Nephron (organoid): ENCODE measurements around the gene PEX5L.

ENCODE experiments used
- H3K27ac Mint-ChIP-seq, 3 experiments: 2 replicates each; pipeline ENCODE4 v1.8.0; 2020; ENCODE audit warnings: mixed read lengths in 3 of 3, mild to moderate bottlenecking in 2 of 3, moderate library complexity in 1 of 3
- H3K27me3 Mint-ChIP-seq: 2 replicates; pipeline ENCODE4 v1.8.0; 2021; ENCODE audit warnings: low read depth, mild to moderate bottlenecking, moderate library complexity, mixed read lengths
- H3K36me3 Mint-ChIP-seq: 2 replicates; pipeline ENCODE4 v1.8.0; 2020; ENCODE audit warnings: low read depth, mixed read lengths
- H3K4me1 Mint-ChIP-seq: 2 replicates; pipeline ENCODE4 v1.8.0; 2020; ENCODE audit warnings: mixed read lengths
- H3K4me3 Mint-ChIP-seq, 3 experiments: 2 replicates each; pipeline ENCODE4 v1.8.0; 2020; ENCODE audit warnings: mild to moderate bottlenecking in 3 of 3, mixed read lengths in 3 of 3, moderate library complexity in 2 of 3
- H3K9me3 Mint-ChIP-seq: 2 replicates; pipeline ENCODE4 v1.8.0; 2020; ENCODE audit warnings: mixed read lengths
- CTCF ChIP-seq, 3 experiments: fragments of 200-600 bp; sonication (generic); IDR thresholded peaks; one replicate each; pipeline ENCODE4 v1.5.0; 2021; ENCODE audit warnings: antibody characterized with exemption in 3 of 3; ENCODE audit not compliant: unreplicated experiment in 3 of 3

The PEX5L gene

DNA sequence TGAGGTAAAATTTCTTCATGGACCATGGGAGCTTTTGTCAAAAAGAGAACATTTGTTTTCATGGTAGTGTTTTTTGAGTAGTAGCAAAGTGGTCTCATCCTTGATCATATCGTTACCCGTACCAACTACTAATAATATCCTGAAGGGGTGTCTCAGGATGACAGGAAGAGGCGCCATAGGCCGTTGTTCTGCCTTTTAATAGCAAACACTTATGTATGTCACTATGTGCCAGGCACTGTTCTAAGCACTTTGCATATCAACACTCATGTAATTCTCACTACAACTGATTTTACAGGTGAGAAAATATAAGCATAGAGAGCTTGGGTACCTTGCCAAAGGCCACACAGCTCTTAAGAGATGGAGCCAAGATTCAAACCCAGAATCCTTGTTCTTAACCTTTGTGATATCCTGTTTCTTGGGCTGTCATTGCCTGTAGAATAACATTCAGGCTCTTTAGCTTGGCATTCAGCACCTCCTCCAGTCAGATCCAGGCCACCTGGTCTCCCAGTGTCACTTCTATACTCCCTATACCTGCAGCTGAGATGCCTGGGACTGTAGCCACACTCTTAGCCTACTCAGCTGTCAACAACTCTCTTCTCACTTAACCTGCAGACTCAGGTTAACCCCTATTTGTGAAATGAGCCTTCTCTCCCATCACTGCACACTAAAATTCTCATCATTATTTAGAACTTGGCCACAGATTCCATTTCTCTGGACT lies 270.2 kb downstream of the PEX5L start:
- no peak overlapping the region for H3K27ac Mint-ChIP-seq
- no peak for TF ChIP-seq CTCF (IDR thresholded peaks at IDR 0.05; ENCODE audit: unreplicated experiment in 3 of 3)
- H3K4me3 Mint-ChIP-seq = no peak overlapping the region
- no peaks in the 10 kb centered on the region for H3K9me3 Mint-ChIP-seq
- no peaks in the 10 kb centered on the region for H3K27me3 Mint-ChIP-seq
- H3K36me3 Mint-ChIP-seq = peaks cover 46% of the 10 kb centered on the region
- H3K4me1 Mint-ChIP-seq = no peaks in the 10 kb centered on the region

DNA sequence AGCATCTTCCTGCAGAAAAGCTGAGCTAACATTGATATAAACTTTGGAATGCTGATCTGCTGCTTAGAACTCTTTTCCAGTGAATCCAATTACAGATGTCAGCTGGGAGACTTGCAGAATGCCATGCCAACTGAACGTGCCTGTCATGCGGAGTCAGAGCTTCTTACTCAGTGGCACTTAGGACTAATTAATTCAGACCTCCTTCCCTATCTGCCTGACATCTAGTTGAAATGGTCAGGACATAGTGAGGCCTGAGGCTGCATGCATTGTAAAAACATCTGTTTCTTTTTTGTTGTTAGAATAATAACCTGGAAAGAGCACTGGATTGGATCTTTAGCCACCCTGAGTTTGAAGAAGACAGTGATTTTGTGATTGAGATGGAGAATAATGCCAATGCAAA lies 271.3 kb downstream of the PEX5L start:
- Mint-ChIP-seq H3K27ac (no peak overlapping the region), H3K9me3 (no peaks in the 10 kb centered on the region), H3K4me1 (no peaks in the 10 kb centered on the region), H3K4me3 (no peak overlapping the region), H3K27me3 (no peaks in the 10 kb centered on the region), H3K36me3 (peaks cover 56% of the 10 kb centered on the region)
- no peak for TF ChIP-seq CTCF (IDR thresholded peaks at IDR 0.05; ENCODE audit: unreplicated experiment in 3 of 3)

GRCh38 chr3:179760944-179761343 lies 275.8 kb downstream of the PEX5L start:
- Mint-ChIP-seq H3K27ac (no peak overlapping the region), H3K4me3 (no peak overlapping the region), H3K27me3 (no peaks in the 10 kb centered on the region), H3K9me3 (no peaks in the 10 kb centered on the region), H3K36me3 (peaks cover 63% of the 10 kb centered on the region), H3K4me1 (no peaks in the 10 kb centered on the region)
- no peak for TF ChIP-seq CTCF (IDR thresholded peaks at IDR 0.05; ENCODE audit: unreplicated experiment in 3 of 3)

- no peaks in the 10 kb centered on the region for H3K9me3 Mint-ChIP-seq
- H3K27me3 Mint-ChIP-seq = no peaks in the 10 kb centered on the region
- H3K4me1 Mint-ChIP-seq = no peaks in the 10 kb centered on the region
- H3K36me3 Mint-ChIP-seq = peaks cover 12% of the 10 kb centered on the region
- TF ChIP-seq CTCF (IDR thresholded peaks at IDR 0.05; ENCODE audit: unreplicated experiment in 3 of 3) = peak; percentile 45 to 55 (median 49)
- H3K27ac Mint-ChIP-seq = no peak overlapping the region
- H3K4me3 Mint-ChIP-seq = no peak overlapping the region
These were observed 285.9 kb downstream of the PEX5L start for GRCh38 chr3:179750720-179751328.

- Mint-ChIP-seq H3K9me3 (no peaks in the 10 kb centered on the region), H3K36me3 (peaks cover 36% of the 10 kb centered on the region), H3K4me1 (no peaks in the 10 kb centered on the region), H3K27me3 (no peaks in the 10 kb centered on the region), H3K4me3 (no peak overlapping the region), H3K27ac (no peak overlapping the region)
- no peak for TF ChIP-seq CTCF (IDR thresholded peaks at IDR 0.05; ENCODE audit: unreplicated experiment in 3 of 3)
These were observed 291.0 kb downstream of the PEX5L start for GRCh38 chr3:179745716-179746115.

DNA sequence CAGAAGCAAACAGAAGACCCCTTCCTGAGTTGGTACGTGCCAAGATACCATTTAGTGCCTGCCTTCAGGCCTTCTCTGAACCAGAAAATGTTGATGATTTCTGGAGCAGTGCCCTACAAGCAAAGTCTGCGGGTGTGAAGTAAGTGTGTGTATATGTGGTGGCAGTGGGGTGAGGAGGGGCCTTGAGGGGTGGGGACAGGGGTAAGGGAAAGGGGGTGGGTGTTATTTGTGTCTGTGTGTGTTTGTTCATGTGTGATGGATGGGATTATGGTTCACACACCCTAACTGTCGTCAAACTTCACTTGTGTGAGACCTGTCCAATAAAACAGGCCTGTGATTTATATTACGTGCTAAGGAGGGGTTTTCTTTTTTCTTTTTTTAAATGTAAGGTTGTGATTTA lies 291.7 kb downstream of the PEX5L start:
- Mint-ChIP-seq H3K27me3 (no peaks in the 10 kb centered on the region), H3K4me1 (no peaks in the 10 kb centered on the region), H3K36me3 (peaks cover 38% of the 10 kb centered on the region), H3K27ac (no peak overlapping the region), H3K4me3 (no peak overlapping the region), H3K9me3 (no peaks in the 10 kb centered on the region)
- TF ChIP-seq CTCF (IDR thresholded peaks at IDR 0.05; ENCODE audit: unreplicated experiment in 3 of 3) = no peak
